ENCODE measurements around the gene SNPH.

SNPH gene

GRCh38 chr20:1321654-1321939 lies 55.5 kb downstream of the SNPH start:
- no peak for DNase-seq (ENCODE audit: low read depth, low spot score)
- H3K27ac ChIP-seq: no peak overlapping the region

- H3K27ac ChIP-seq: peak overlapping the region; percentile 97
- DNase-seq (ENCODE audit: low read depth, low spot score): peak; percentile 68
These were observed 56.6 kb downstream of the SNPH start for GRCh38 chr20:1322511-1323245.

- no peak for DNase-seq (ENCODE audit: low read depth, low spot score)
- H3K27ac ChIP-seq: peak overlapping the region; percentile 97
These were observed 57.2 kb downstream of the SNPH start for GRCh38 chr20:1323256-1323655.

- H3K27ac ChIP-seq: peak overlapping the region; percentile 97
- no peak for DNase-seq (ENCODE audit: low read depth, low spot score)
These were observed 57.9 kb downstream of the SNPH start for GRCh38 chr20:1323830-1324597.

- peak overlapping the region; percentile 97 for H3K27ac ChIP-seq
- DNase-seq (ENCODE audit: low read depth, low spot score): no peak
These were observed 58.6 kb downstream of the SNPH start for GRCh38 chr20:1324598-1325172.

DNA sequence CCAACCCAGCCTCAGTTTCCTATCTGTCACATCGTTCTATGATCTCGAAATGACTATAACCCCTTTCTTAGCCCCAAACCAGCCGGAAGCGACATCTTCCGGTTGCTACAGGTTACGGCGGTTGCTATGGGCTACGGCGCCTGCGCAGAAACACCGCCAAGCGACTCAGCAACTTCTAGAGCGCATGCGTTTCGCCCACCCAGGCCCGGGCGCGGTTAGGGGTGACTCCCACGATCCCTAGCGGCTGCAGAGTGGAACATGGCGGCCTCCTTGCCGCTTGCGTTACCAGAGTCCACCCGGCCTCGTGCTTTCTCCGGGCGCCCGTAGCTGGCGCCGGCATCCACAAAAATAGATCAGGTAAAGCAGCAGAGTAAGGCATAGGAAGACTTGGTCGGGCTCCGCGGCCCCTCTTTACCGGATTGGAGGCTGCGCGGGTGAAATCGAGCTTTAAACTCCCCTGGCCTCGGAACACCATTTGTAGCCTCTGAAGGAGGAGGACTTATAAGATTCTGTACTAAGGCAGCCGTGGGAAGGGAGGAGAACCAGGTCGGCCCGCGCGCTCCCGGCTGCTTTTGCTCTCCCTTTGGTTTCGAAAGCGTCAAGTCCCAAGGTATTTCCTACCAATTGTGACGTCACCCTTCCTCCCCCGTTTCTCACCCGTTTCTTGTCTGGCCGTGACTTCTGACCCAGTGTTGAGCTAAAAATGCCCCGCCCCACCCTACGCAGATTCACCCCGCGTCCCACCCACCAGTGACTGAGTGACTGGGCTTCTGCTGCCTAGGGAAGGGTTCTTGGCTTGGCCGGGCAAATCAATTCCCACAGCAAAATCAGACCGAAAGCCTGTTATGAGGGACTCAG lies 59.3 kb downstream of the SNPH start:
- H3K27ac ChIP-seq: peak overlapping the region; percentile 97
- DNase-seq (ENCODE audit: low read depth, low spot score): peak; percentile 74

DNA sequence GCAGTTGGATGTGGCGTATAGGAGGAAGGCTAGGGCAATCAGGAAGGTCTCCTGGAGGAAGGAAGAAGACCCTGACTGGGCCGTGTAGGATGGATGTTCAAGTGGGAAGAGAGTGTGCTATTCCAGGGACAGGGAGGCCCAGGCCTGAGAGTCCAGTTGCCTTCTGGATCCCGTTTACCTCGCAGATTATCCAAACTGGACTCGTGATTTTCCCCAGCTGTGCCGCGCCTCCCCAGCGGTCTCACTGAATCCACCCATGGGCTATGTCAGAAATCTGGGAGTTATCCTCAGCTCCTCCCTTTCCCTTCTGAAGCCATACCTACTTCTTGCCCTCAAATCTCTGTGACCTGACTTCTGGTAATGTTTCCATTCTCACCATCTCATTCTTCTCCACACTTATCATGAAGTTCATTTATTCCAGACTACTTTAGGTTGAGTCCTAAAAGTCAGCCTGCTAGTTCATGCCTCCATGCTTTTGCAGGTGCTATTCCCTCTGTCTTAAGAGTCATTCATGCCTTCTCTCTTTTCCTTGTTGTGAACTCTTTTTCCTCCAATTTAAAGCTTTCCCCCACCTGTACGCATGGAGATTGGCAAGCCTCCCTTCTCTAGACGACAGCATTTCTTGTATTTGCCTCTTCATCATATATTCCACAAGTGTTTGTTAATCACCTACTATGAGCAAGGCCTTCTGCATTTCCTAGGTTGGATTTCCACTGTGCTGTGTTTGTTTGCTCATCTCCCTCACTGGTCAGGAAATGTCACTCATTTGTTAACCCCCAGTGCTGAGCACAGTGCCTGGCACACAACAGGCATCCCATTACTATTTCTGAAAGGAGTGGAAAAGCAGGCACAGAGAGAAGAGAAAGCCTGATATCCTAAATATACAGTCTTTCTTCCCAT lies 60.2 kb downstream of the SNPH start:
- DNase-seq (ENCODE audit: low read depth, low spot score): no peak
- H3K27ac ChIP-seq: peak overlapping the region; percentile 97

DNA sequence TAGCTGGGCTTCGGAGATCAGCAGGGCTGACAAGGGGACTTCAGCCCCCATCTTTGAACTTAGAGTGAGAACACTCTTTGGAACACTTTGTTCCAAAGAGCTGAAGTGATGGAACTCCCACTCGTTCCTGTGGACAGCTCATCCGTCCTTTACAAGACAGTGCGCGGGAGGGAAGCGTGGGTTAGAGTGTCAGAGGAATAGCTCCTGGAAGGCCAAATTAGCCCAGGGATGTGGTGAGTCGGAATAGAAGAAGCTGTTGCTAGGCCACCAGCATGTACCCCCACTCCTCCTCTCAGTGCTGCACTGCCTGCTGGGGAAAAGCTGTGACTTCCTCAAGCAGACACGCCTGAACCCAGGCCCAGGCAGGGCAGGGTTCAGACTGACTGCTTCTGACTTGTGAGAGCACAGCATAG lies 61.2 kb downstream of the SNPH start:
- DNase-seq (ENCODE audit: low read depth, low spot score): no peak
- H3K27ac ChIP-seq: peak overlapping the region; percentile 97

DNA sequence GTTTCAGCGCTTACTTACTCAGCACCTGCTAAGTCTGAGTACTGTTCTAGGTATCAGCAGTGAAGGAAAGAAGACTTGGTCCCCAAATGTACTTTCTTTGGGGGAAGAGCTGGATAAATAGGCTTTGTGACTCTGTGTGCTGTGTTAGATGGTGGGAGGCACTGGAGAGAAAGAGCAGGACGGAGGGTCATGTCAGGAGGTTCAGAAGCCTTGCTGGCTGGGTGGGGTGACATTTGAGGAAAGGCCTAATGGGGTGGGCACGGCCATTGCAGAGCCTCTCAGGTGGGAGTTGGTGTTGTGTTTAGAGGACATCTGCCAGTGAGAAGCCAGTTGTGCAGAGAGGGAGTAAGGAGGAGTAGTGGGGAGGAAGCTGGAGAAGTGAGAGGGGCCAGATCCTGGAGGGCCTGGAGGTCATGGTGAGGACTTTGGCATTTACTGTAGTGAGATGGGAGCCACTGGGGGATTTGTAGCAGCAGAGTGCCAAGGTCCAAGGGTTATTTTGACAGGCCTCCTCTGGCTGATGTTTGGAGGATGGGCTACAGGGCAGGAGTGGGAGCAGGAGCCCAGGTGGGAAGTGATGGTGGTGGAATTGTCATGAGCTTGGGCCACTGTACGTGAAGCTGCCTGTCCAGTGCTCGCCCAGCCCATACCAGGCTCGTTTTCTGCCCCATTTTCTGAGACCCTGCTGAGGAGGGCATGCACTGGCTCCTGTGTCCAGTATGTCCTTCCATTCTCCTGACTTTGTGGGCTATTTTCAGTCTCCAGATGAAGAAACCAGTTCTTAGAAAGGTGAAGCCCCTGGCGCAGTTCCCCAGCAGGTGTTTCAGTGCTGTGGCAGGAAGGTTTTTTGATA lies 62.0 kb downstream of the SNPH start:
- H3K27ac ChIP-seq: peak overlapping the region; percentile 97

DNA sequence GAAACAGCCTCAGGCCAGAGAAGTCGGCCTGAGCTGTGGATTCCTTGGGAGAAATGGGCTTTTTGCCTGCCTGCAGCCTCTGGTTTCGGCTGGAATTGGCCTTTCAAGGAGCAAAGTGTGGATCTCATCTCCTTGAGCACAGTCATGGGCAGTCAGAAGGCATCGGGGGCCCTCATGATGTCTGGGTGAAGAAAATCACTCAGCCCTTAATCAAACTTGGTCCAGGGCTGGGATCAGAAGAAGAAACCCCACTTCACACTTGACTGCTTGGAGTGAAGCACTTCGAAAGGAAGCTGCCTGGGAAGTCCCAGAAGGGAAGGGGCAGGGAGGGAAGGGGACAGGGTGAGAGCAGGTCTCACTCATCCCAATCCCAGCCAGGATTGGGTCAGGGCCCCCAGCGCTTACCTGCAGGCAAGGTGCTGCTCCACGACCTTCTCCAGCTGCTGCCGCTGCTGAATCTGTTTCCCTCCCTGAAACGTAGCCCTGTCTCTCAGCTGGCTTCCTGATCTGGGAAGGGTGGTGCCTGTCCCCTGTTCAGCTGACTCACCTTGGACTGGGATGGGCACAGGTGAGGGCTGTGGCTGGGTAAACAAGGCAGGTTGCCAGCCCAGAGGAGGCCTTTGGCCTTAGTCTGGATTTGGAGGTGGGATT lies 62.7 kb downstream of the SNPH start, which contains the start of gene SDCBP2:
TSS of gene SDCBP2 (minus strand) at position 460 of the 651 bp plus-strand sequence. CDS start 8,723 bp downstream, outside the sequence.
- DNase-seq (ENCODE audit: low read depth, low spot score): peak; percentile 82
- peak within 1 kb of the TSS; percentile 97 for H3K27ac ChIP-seq

More for the DNA sequence above, 62.0 kb downstream of the SNPH start:
- no peak for DNase-seq (ENCODE audit: low read depth, low spot score)

DNA sequence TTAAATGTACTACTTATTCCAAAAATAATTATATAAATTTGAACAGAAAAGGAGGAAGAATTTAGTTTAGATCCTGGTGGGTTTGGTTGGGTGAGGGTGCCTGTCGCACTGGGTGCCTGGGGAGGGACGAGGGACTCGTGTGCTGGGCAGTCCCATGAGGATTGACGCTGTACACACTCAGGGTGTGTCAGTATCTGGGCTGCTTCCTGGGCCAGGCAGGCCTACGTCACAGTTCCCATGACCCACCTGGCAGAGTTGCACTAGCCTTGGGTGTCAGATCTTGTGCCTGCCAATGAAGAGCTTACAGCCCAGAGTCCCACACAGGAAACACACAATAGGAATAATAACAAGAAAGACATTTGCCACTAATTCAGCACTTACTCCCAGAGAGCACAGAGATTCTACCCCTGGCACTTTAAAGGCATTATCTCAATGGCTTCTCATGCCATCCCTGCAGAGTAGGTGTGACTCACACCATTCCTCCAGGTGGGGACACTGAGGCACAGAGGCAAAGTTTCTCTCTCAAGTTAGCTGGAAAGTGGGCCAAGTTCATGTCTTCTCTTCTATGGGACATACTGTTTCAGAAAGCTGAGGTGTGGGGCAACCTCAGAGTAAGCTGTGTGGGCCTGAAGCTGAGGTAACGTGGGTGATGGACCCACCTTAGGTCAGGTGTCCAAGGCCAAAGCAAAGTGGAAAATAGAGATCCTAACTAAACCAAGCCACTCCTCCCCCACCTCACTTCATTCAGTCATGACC lies 64.2 kb downstream of the SNPH start:
- H3K27ac ChIP-seq: peak overlapping the region; percentile 97
- peak; percentile 87 for DNase-seq (ENCODE audit: low read depth, low spot score)

DNA sequence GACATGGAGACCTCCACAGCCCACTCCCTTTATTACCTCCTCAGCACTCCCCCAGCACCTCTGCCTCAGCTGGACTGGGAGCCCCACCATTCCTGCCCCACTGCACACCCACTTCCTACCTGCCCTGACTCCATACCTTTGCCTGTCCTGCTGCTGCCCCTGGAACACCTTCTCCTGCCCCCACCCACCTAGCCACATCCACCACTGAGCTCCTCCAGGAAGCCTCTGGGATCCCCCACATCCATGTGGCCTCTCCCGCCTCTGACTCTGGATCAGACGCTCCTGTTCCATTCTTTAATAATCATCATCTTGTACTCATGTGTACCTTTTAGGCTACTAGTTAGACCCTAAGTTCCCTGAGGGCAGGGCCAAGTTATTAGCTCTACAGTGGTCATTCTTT lies 65.0 kb downstream of the SNPH start:
- peak overlapping the region; percentile 97 for H3K27ac ChIP-seq
- DNase-seq (ENCODE audit: low read depth, low spot score): no peak

- no peak for DNase-seq (ENCODE audit: low read depth, low spot score)
- peak overlapping the region; percentile 97 for H3K27ac ChIP-seq
These were observed 65.8 kb downstream of the SNPH start for GRCh38 chr20:1331801-1332453.

- DNase-seq (ENCODE audit: low read depth, low spot score): no peak
- H3K27ac ChIP-seq: peak overlapping the region; percentile 97
These were observed 66.7 kb downstream of the SNPH start for GRCh38 chr20:1332749-1333300.

GRCh38 chr20:1333462-1334369 lies 67.6 kb downstream of the SNPH start:
- no peak for DNase-seq (ENCODE audit: low read depth, low spot score)
- H3K27ac ChIP-seq: peak overlapping the region; percentile 97

GRCh38 chr20:1334370-1334731 lies 68.3 kb downstream of the SNPH start:
- H3K27ac ChIP-seq: peak overlapping the region; percentile 44
- DNase-seq (ENCODE audit: low read depth, low spot score): no peak
